B cell (primary cell): Measurements from ENCODE around the gene RNF34. TPM values are rescaled to one million over a fixed set of nuclear protein-coding genes. Genes with fewer than 3 reads are reported as not detected.

ENCODE experiments used
- ATAC-seq: fragments of 200-7000 bp; cut with Tn5 transposase; one replicate; pipeline ENCODE4 v1.10.0; 2021; ENCODE audit warnings: low read depth, mild to moderate bottlenecking, moderate number of reproducible peaks, moderate library complexity
- CTCF ChIA-PET: fragments of 350-600 bp; sonication (Branson Sonifier 250); formaldehyde crosslinking; loops from one replicate; lab custom pipeline; 2021; ENCODE audit warnings: antibody characterized with exemption, inconsistent platforms; lab: Charles Lee
- POLR2A ChIA-PET: fragments of 350-600 bp; sonication (Branson Sonifier 250); formaldehyde crosslinking; loops from one replicate; lab custom pipeline; 2021; ENCODE audit warnings: antibody characterized with exemption; lab: Charles Lee
- DNase-seq: peaks from one replicate; pipeline ENCODE4 v3.0.0; 2013
- H2AFZ ChIP-seq: 2 replicates; pipeline ENCODE4 v1.6.1; 2012; ENCODE audit warnings: mild to moderate bottlenecking, low read depth, low read length; ENCODE audit not compliant: insufficient read depth, poor library complexity, severe bottlenecking
- H3K27ac ChIP-seq, 2 donors: 1 replicate in 1 of 2; 2 replicates in 1 of 2; pipeline ENCODE4 v1.5.1; 2012 to 2013; ENCODE audit warnings: low read length in 2 of 2, mild to moderate bottlenecking in 2 of 2, moderate library complexity in 1 of 2
- H3K27me3 ChIP-seq, 4 experiments: fragments of 200-600 bp in 1 of 4; sonication (generic) in 1 of 4; replicated peaks in 1 of 4; 1 replicate in 2 of 4; 2 replicates in 2 of 4; pipeline versions ENCODE4 v1.6.1 to v1.7.0; 2013 to 2016; ENCODE audit warnings: low read length in 3 of 4, mild to moderate bottlenecking in 2 of 4, mixed read lengths in 1 of 4, moderate library complexity in 1 of 4; ENCODE audit not compliant: insufficient read depth in 4 of 4, control insufficient read depth in 3 of 4; ENCODE audit errors: control extremely low read depth in 1 of 4
- H3K36me3 ChIP-seq, 2 experiments: replicated peaks in 1 of 2; 1 replicate in 1 of 2; 2 replicates in 1 of 2; pipeline versions ENCODE4 v1.6.1 to v1.7.1; 2013; ENCODE audit warnings: low read length in 1 of 2; ENCODE audit not compliant: insufficient read depth in 2 of 2, control insufficient read depth in 1 of 2; ENCODE audit errors: control extremely low read depth in 1 of 2, extremely low read depth in 1 of 2
- H3K4me1 ChIP-seq, 2 donors: fragments of 200-600 bp in 1 of 2; sonication (generic) in 1 of 2; 1 replicate in 1 of 2; 2 replicates in 1 of 2; pipeline versions ENCODE4 v1.5.1 to v1.6.1; 2013 to 2017; ENCODE audit warnings: low read length in 2 of 2; ENCODE audit not compliant: control insufficient read depth in 2 of 2, insufficient read depth in 2 of 2
- H3K4me2 ChIP-seq: replicated peaks from 2 replicates; pipeline ENCODE3; 2012; ENCODE audit warnings: mild to moderate bottlenecking, low read depth, low read length; ENCODE audit not compliant: poor library complexity, severe bottlenecking
- H3K4me3 ChIP-seq, 5 experiments: fragments of 200-600 bp in 1 of 5; sonication (generic) in 1 of 5; 1 replicate in 3 of 5; 2 replicates in 2 of 5; pipeline versions ENCODE4 v1.5.1 to v1.7.0; 2011 to 2016; ENCODE audit warnings: low read length in 4 of 5, mild to moderate bottlenecking in 4 of 5, low read depth in 2 of 5, control low read depth in 1 of 5, moderate library complexity in 1 of 5; ENCODE audit not compliant: insufficient read depth in 1 of 5; ENCODE audit errors: control extremely low read depth in 1 of 5, extremely low read depth in 1 of 5
- H3K79me2 ChIP-seq: fragments of 200-600 bp; sonication (generic); one replicate; pipeline ENCODE4 v1.6.0; 2016; ENCODE audit warnings: low read length; ENCODE audit not compliant: control insufficient read depth, insufficient read depth
- H3K9ac ChIP-seq: fragments of 200-600 bp; sonication (generic); 2 replicates; pipeline ENCODE4 v1.6.1; 2017; ENCODE audit warnings: mild to moderate bottlenecking, low read length, moderate library complexity
- H3K9me3 ChIP-seq, 3 donors: one replicate each; pipeline versions ENCODE4 v1.6.1 to v1.7.1; 2013; ENCODE audit warnings: low read length in 2 of 3; ENCODE audit not compliant: control insufficient read depth in 2 of 3, insufficient read depth in 1 of 3; ENCODE audit errors: control extremely low read depth in 1 of 3
- H4K20me1 ChIP-seq: 2 replicates; pipeline ENCODE4 v1.6.0; 2012; ENCODE audit warnings: mild to moderate bottlenecking, low read length; ENCODE audit not compliant: insufficient read depth, control insufficient read depth, poor library complexity, severe bottlenecking
- H3K27ac Mint-ChIP-seq: one replicate; pipeline ENCODE4 v1.8.0; 2021; ENCODE audit warnings: mixed read lengths
- H3K27me3 Mint-ChIP-seq: one replicate; pipeline ENCODE4 v1.8.0; 2021; ENCODE audit warnings: mixed read lengths
- H3K4me1 Mint-ChIP-seq: one replicate; pipeline ENCODE4 v1.8.0; 2021; ENCODE audit warnings: mixed read lengths
- H3K4me3 Mint-ChIP-seq: one replicate; pipeline ENCODE4 v1.8.0; 2021; ENCODE audit warnings: mixed read lengths
- H3K9me3 Mint-ChIP-seq: one replicate; pipeline ENCODE4 v1.8.0; 2022; ENCODE audit warnings: mixed read lengths; ENCODE audit not compliant: insufficient read depth
- EZH2 ChIP-seq: IDR thresholded peaks from 2 replicates; pipeline ENCODE4 v1.6.1; 2012; ENCODE audit warnings: borderline replicate concordance, low read depth, mild to moderate bottlenecking, moderate library complexity, low read length; ENCODE audit not compliant: insufficient read depth, poor library complexity, severe bottlenecking
- WGBS: methylation state at CpG from one replicate; pipeline ENCODE4 v1.1.5; 2013; ENCODE audit warnings: missing lambda C conversion rate; ENCODE audit not compliant: insufficient coverage; 5-methylcytosine and 5-hydroxymethylcytosine counted together
- intact Hi-C: fragments of 100-400 bp; cut with micrococcal nuclease; formaldehyde crosslinking; loops from one replicate; pipeline ENCODE4 v1.10.0; 2022
- polyA plus RNA-seq: library from polyadenylated mRNA; depleted of rRNA; stranded (reverse); fragments of >200 nt; gene quantifications from 2 replicates; pipeline ENCODE4 v1.2.3, GENCODE V29; 2012
- total RNA-seq, 2 donors: library from RNA; stranded (reverse); fragments of 120-200 nt in 1 of 2; gene quantifications; 1 replicate in 1 of 2; 2 replicates in 1 of 2; pipeline versions ENCODE4 v1.2.3 to v1.2.4, GENCODE V29; 2013 to 2022
- TF ChIP-seq, protein P1 (sequence below): fragments of 200-600 bp; IDR thresholded peaks from one replicate; pipeline ENCODE4 v1.8.0; 2022; ENCODE audit warnings: antibody characterized with exemption, mild to moderate bottlenecking

Gene RNF34
- total and polyA plus RNA-seq, 2 donors (not counting 1 experiment from before 2014, with no cell fraction given): 24.9 to 86.7 TPM

DNA sequence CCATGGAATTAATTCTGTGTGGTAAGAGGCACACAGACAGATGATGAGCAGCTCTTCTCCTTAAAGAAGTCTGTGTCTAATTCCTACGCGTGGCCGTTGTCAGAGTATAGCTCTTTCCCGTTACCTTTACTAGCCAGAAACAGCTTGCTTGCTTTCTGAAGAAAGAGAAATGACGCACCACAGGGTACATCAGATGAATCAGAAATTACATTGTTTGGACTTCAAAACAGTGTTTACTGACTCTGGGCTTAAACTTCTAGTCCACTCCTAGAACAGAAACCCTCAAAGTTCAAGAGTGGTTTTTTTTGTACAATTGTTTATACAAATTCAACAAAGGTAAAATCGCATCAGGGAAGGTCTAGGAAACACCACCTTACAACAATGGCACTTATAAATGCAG is 29.0 kb downstream of the RNF34 start:
- no peak overlapping the region for H3K4me3 ChIP-seq
- no peak overlapping the region for H3K27ac ChIP-seq
- H3K79me2 ChIP-seq: peaks cover 20% of the 10 kb centered on the region
- H3K36me3 ChIP-seq: peaks cover 1 to 81% of the 10 kb centered on the region in 2 experiments
- H3K9ac ChIP-seq: no peak overlapping the region
- ChIA-PET POLR2A (no interaction called here), CTCF (interaction anchor here (0.6 to 1.7 kb wide), 3 partner anchors 14 to 74 kb away, joined by 3 to 5 read pairs (median 3); no protein-coding TSS in a partner anchor)
- H3K9me3 ChIP-seq: peaks cover 0 to 12% (median 9%) of the 10 kb centered on the region in 3 donors
- ATAC-seq (no peak), DNase-seq (no peak)
- no peak overlapping the region for H3K4me3 Mint-ChIP-seq
- H3K4me1 ChIP-seq: peaks cover 12 to 25% of the 10 kb centered on the region in 2 donors
- TF ChIP-seq, protein P1, sequence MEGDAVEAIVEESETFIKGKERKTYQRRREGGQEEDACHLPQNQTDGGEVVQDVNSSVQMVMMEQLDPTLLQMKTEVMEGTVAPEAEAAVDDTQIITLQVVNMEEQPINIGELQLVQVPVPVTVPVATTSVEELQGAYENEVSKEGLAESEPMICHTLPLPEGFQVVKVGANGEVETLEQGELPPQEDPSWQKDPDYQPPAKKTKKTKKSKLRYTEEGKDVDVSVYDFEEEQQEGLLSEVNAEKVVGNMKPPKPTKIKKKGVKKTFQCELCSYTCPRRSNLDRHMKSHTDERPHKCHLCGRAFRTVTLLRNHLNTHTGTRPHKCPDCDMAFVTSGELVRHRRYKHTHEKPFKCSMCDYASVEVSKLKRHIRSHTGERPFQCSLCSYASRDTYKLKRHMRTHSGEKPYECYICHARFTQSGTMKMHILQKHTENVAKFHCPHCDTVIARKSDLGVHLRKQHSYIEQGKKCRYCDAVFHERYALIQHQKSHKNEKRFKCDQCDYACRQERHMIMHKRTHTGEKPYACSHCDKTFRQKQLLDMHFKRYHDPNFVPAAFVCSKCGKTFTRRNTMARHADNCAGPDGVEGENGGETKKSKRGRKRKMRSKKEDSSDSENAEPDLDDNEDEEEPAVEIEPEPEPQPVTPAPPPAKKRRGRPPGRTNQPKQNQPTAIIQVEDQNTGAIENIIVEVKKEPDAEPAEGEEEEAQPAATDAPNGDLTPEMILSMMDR: no peak
- no peak for TF ChIP-seq EZH2
- H4K20me1 ChIP-seq: peaks cover 29% of the 10 kb centered on the region
- WGBS: no CpG with 5 or more reads among the region's 6 CpGs
- intact Hi-C loops: loop anchor here (5.0 kb wide), 1 partner anchor 37 kb away; no protein-coding TSS in a partner anchor
- no peaks in the 10 kb centered on the region for H3K9me3 Mint-ChIP-seq
- no peak overlapping the region for H3K27ac Mint-ChIP-seq
- H3K4me1 Mint-ChIP-seq: peaks cover 20% of the 10 kb centered on the region
- no peak overlapping the region for H3K4me2 ChIP-seq
- no peaks in the 10 kb centered on the region for H3K27me3 Mint-ChIP-seq
- H2AFZ ChIP-seq: no peak overlapping the region
- H3K27me3 ChIP-seq: no peaks in the 10 kb centered on the region

- Histone ChIP-seq H3K36me3 (peaks cover 1 to 87% of the 10 kb centered on the region in 2 experiments), H3K9ac (no peak overlapping the region), H3K4me3 (no peak overlapping the region), H3K27ac (no peak overlapping the region), H3K4me1 (peaks cover 3 to 9% of the 10 kb centered on the region in 2 donors), H3K79me2 (peaks cover 31% of the 10 kb centered on the region), H2AFZ (no peak overlapping the region), H3K27me3 (no peaks in the 10 kb centered on the region), H4K20me1 (peaks cover 36% of the 10 kb centered on the region), H3K9me3 (no peaks in the 10 kb centered on the region), H3K4me2 (no peak overlapping the region)
- no peaks in the 10 kb centered on the region for H3K27me3 Mint-ChIP-seq
- H3K4me1 Mint-ChIP-seq: peaks cover 7% of the 10 kb centered on the region
- WGBS: 100% methylated on average over 5 of the region's 6 CpGs
- H3K4me3 Mint-ChIP-seq: no peak overlapping the region
- no peak for ATAC-seq
- POLR2A ChIA-PET: no interaction called here
- no peak for DNase-seq
- intact Hi-C loops: no loop called here
- CTCF ChIA-PET: no interaction called here
- H3K27ac Mint-ChIP-seq: peak overlapping the region; percentile 59
- no peak for TF ChIP-seq EZH2
- TF ChIP-seq, protein P1: no peak
- no peaks in the 10 kb centered on the region for H3K9me3 Mint-ChIP-seq
These were observed 31.0 kb downstream of the RNF34 start for GRCh38 chr12:121430833-121431415.
